GM12874 (cell line): ENCODE results near the gene STARD9.

ENCODE experiments used
- TF ChIP-seq, protein P1 (sequence below): IDR thresholded peaks from 2 replicates; pipeline ENCODE4 v1.5.1; 2011; ENCODE audit warnings: low read depth, mild to moderate bottlenecking, control low read depth, low read length, moderate library complexity; ENCODE audit not compliant: insufficient read depth

The STARD9 gene

DNA sequence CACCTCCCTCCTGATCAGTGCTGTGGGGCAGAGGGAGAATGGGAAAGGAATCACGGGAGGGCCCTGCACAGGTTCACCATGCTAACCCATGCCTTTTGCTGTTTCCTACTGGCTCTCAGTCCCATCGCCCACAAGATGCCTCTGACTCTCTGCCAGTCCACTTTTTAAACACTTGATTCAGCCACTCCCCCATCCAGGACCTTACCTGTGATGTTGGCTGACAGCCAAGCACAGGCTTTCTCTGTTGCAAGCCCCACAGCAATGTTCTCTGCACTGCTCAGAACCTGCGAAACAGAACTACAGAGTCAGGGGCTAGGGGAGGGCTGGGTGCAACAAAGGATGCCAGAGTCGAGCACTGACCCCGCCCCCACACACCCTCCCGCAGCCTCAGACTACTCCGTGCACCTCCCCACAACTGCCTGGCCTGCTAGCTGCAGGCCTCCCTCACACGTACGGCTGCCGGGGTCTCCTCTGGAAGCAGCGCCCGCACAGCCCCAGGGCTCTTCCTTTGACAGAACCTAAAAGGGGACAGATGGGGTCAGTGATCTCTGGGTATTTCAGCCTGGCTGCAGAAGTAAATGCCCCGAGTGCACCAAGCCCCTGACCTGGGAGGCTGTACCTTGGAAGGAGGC is 152.5 kb downstream of the STARD9 start:
- TF ChIP-seq, protein P1, sequence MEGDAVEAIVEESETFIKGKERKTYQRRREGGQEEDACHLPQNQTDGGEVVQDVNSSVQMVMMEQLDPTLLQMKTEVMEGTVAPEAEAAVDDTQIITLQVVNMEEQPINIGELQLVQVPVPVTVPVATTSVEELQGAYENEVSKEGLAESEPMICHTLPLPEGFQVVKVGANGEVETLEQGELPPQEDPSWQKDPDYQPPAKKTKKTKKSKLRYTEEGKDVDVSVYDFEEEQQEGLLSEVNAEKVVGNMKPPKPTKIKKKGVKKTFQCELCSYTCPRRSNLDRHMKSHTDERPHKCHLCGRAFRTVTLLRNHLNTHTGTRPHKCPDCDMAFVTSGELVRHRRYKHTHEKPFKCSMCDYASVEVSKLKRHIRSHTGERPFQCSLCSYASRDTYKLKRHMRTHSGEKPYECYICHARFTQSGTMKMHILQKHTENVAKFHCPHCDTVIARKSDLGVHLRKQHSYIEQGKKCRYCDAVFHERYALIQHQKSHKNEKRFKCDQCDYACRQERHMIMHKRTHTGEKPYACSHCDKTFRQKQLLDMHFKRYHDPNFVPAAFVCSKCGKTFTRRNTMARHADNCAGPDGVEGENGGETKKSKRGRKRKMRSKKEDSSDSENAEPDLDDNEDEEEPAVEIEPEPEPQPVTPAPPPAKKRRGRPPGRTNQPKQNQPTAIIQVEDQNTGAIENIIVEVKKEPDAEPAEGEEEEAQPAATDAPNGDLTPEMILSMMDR = no peak

DNA sequence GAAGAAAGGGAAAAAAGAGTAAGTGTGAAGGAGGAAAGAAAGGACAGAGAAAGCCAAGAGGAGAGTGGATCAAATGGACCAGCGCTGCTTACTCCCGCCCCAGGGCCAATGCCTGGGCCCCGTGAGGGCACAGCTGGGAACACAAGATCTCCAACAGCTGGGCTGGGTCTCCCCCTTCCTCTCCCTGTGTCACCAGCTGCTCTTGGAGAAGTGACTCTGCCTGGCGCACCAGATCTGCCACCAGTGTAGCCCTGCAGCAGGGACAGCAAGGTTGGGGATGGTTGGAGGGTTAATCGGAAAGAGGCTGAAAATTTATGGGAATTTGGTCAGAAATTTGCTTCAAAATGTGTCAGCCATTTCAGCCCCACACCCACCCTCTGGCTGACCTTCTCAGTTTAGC is 153.2 kb downstream of the STARD9 start:
- TF ChIP-seq, protein P1 = no peak

DNA sequence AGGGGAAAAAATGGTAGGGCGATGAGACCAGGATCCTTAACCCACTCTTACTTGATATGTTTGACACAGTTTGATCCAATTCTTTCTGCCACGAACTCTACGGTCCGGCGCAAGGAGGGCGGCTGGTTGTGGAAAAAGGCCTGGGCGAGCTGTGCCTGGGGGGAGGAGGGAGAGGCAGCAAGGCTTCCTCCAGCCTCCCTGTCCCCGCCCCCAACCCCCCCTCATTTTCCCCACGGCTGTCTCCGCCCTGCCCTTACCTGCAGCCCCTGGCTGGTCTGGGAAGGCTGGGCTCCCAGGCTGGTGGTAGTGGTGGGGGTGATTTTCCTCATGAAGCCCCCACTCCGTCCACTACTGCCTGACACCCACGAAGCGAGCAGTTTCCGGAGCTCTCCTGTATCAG is 153.6 kb downstream of the STARD9 start:
- TF ChIP-seq, protein P1 = no peak

DNA sequence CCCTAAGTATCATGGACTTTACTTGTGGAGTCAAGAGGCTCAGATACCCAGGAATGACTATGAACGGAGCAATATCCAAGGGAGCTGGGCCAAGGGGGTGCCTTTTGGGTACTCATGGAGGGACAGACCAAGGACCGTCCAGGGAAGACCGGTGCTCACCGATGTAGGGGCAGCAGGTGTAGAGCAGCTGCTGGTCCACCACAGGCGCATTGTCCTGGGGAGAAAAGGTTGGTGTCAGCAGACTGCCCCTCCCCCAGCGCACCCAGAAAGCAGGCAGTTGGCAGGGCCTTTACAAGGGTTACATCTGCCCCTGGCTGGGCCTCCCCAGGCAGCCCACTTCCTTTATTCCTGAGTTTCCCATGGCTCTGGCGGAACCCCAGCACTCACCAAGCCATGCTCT is 154.0 kb downstream of the STARD9 start:
- TF ChIP-seq, protein P1 = no peak

DNA sequence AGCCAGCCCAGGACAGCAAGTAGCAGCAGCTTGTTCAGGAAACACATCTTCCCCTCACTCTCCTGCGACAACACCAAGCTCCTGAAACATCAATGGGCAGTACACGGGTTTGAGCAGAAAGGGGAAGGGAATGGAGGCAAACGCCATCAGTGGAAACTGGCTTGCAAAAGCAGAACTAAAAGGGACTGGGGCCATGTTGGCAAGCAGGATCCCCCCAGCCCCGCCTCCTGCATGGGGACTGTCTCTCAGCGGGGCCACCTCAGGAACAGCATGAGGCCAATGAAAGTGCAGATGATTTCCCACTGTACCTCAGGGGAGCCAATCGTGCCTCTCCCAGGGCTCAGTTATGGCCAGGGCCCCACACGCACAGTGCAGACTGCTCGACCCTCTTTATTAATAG is 154.7 kb downstream of the STARD9 start:
- TF ChIP-seq, protein P1 = no peak

DNA sequence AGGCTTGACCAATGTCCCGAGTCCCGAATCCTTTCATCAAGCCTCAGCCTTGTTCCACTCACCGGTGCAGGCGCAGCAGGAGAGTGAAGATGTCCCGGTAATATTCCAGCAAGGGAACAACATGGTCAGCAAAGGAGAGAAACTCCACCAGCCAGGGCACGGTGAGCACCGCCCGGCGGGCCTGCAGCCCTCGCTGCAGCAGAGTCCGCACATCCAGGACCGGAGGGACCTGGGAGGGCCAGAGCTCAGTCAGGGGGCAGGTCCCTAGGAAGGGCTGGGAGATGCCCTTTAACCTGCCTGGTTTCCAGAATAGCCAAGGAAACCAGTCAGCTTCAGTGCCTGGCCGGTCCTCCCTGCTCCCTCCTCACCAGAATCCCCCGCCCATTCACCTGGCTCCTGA is 155.1 kb downstream of the STARD9 start:
- TF ChIP-seq, protein P1 = no peak

DNA sequence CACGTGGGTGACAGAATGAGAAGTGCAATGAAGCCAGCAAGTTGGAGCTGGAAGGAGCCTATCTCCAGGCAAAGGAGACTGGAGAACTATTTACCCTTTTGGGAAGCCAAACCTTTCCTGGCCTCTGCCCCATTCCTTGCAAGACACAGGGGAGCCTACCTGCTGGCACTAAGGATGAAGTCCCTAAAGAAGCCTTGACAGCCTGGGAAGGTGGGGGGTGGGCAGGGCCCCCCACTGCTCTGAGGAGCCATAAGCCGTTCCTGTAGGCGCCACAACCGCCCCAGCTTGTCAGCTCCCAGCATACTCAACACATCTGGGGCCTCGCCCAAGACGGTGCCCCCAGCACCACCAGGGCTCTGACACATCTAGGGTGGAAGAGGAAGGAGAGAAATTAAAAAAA is 156.1 kb downstream of the STARD9 start:
- TF ChIP-seq, protein P1 = no peak
